Activated T-helper 1 cell treated with Interleukin-2 at 50 U/mL for 16 hours (primary cell): ENCODE data around the gene PITX3.
"Not testable (repeated sequence)": the region's sequence is repeated elsewhere in the genome, so short reads cannot be mapped to it uniquely, and the experiment has no call there.

Experiments used
- DNase-seq: peaks from one replicate; pipeline ENCODE4 v3.0.0-alpha.2; 2020; ENCODE audit warnings: low read depth

The PITX3 gene

GRCh38 chr10:102255404-102255803 is 14.1 kb upstream of the PITX3 start:
- DNase-seq = no peak

DNA sequence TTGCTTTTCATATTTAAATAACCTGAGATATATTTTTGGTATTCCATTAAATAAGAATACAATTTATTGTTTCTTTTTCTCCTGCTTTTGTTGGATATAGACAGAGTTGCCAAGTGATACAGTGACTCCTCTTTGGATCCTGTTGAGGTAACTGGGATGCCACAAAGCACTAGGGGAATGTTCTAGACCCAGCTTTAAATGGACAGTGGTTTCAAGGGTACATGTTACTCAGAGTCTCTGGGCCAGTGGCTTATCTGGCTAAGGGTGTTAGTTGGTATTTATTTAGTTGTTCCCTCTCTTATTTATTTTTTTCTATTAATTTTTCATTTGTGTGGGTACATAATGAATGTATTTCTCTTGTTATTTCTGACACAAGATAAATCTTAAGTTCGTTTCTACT is 13.1 kb upstream of the PITX3 start:
- DNase-seq = no peak

- not testable (repeated sequence) for DNase-seq
Observed at GRCh38 chr10:102252508-102252907, 11.2 kb upstream of the PITX3 start.

DNA sequence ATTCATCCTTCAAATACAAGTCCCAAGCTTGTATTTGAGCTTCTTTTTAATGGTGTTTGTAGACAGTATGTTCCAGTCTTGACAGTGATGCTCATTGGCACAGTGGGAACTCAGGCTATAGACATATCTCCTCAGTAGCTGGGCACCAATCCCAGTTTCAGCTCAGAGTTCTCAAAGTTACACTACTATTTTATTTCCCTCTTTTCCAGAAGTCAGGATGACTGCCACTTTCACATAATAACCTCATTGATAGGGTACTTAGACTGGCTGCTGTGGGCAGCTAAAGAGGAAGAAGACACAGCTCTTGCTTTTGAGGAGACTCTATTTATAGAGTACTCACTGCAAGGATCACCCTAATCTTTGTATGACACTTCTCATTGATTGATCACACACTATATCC is 6.4 kb upstream of the PITX3 start:
- no peak for DNase-seq

DNA sequence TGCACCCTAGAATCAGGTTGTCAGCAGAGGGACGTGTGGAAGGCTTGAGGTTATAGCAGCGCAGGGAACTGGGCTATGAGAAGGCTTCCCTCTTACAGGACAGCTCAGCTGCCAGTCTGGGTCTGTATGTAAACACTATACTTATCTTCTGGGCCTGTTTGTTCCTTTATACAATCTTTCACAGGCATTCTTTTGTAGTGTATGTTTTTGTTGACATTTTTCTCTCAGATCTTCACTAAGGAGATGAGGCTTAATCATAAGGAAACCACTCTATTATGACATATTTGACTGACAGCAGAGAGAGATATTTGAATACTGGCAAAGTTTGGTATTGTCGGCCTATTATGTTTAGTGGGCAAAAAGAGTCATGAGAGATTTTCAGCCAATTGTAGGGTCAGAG is 4.9 kb upstream of the PITX3 start:
- no peak for DNase-seq

DNA sequence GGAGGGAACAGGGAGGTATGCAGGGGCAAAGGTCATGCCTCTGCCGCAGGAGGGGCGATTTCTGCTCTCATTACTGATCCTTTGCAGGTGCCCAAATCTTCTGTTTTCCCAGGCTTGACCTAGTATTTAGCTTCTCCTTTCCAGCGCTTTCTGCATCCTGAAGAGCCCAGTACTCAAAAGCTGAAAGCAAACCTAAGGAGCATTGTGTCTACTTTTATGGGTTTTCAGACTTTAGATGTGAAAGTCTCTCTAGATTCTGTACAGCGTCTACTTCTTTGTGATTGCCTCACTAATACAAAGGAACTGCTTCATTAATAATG is 4.6 kb upstream of the PITX3 start:
- DNase-seq = no peak

DNA sequence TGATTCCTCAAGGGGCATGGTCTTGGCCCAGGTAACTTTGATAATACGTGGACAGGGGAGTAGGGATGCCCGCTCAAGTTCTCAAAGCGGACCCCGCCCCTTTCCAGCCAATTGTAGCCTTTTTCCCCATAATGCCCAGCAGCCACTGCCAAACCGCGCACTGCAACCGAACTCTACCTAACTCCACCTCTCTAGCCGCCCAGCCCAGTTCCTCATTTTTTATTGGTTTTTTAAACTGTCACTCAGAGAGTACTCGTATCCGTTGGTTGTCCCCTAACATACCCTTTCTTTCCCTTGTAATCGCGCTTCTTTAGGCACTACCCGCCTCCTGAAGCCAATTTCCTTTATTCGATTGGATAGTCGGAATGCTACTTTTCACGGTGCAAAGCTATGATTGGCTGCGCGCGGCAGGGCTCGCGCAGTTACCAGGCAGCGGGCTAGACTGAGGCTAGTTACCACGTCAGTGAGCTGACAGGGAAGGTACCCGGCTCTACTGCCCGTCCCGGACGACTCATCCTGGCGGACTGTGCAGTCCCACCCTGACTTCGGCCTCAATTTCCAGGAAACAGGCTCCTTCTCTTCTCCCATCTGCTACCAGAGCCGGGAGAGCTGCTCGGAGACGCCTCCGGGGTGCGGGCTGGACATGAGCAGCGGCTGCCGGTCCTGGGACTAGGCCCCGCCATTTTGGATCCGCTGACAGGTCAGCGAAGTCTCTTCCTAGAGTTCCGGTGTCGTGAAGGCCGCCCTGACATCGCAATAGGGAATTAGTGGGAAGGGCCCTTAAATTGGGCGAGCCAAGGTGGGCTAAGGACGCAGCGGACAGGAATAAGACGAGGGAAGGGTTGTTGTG is 4.0 kb upstream of the PITX3 start, which contains the start of gene GBF1:
TSS of gene GBF1 (plus strand) at position 451 of the 850 bp plus-strand sequence. CDS start 13,407 bp downstream, outside the sequence.
- peak; percentile 79 for DNase-seq

GRCh38 chr10:102243309-102243708 is 2.0 kb upstream of the PITX3 start:
- no peak for DNase-seq

- no peak for DNase-seq
Observed at GRCh38 chr10:102242118-102242485, 790 bp upstream of the PITX3 start.

GRCh38 chr10:102241032-102241443 is 274 bp downstream of the PITX3 start:
- no peak for DNase-seq

DNA sequence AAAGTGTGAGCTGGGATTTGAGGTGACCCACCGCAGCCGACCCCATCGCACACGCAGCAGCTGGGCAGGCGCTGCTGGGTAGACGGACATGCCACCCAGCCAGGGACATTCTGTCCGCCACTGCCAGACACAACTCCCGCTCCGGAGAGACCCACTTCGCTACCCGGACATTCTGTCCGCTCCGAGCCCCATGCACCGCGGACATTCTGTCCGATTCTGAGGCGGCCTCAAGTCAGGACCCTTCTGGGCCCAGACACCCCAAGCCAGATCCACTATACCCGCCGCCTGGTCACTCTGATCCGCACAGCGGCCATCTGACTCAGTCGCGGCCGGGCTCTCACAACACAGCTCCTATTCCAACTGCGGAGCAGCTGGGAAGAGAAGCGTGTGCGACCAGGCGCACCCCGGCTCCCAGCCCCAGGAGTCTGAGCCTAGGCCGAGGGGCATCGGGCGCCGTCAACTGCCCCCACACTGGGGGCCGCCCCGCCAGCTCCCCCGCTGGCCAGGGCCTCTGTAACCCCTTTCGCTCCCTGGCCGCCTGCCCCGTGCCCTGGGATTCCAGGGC is 763 bp downstream of the PITX3 start:
- no peak for DNase-seq

DNA sequence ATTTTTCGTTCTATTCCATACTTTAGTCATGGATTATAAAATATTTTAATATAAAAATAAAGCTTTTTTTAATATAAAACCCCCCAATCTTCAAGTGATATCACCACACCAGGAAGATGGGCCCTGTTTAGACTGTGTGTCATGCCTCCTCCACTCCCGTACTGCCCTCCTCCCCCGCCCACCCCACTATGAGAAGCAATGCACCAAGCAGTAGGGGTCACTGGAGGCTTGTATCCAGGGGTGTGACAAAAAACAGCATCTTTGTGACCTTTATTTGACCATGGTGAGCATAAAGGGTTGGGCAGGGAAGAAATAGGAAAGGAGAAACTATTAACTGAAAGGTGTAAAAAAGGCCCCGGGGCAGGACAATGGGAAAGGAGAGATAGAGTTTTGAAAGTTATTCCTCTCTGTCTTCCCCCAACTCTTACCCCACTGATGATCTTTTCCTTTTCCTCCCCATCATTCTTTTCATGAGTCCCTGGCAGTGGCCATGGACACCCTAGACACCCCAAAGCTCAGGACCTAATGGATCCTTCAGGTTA is 3.5 kb downstream of the PITX3 start:
- no peak for DNase-seq

DNA sequence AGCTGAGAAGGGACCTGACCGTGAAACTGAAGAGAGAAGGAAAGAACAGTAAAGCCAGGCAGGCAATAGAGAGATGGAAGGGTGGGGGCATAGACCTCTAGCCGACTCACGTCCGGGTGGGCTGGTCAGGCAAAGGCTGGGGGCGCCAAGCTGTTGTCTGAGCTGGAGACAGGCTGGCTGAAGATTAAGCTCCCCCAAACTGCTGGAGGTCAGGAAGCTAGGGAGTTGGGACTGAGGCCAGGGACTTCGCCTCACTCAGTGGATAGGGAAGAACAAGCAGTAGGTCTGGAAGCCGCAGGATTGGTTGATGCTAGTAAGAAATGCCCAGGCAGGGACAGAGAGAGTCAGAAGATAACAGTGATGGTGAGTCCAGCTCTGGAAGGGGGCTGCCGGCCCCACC is 5.3 kb downstream of the PITX3 start:
- DNase-seq = no peak

DNA sequence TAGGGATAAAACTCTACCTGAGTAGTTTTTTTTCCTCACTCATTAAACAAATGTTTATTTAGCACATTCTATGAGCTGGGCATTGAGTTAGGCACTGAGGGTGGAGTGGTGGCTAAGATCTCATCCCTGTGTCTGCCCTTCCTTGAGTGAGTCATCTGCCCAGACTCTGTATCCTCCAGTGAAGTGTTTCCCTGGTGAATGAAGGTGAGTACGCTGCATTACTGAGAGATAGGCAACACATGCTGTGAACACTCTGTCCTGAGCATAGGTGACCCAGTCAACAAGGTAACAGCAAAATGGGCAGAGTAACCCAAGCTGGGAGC is 5.8 kb downstream of the PITX3 start:
- DNase-seq = no peak

GRCh38 chr10:102234888-102235597 is 6.3 kb downstream of the PITX3 start:
- no peak for DNase-seq

GRCh38 chr10:102233997-102234396 is 7.3 kb downstream of the PITX3 start:
- DNase-seq = no peak

- peak; percentile 47 for DNase-seq
Observed at GRCh38 chr10:102231357-102232318, 9.7 kb downstream of the PITX3 start.

GRCh38 chr10:102230861-102231356 is 10.4 kb downstream of the PITX3 start:
- DNase-seq = no peak

GRCh38 chr10:102230264-102230860 is 10.9 kb downstream of the PITX3 start:
- no peak for DNase-seq

DNA sequence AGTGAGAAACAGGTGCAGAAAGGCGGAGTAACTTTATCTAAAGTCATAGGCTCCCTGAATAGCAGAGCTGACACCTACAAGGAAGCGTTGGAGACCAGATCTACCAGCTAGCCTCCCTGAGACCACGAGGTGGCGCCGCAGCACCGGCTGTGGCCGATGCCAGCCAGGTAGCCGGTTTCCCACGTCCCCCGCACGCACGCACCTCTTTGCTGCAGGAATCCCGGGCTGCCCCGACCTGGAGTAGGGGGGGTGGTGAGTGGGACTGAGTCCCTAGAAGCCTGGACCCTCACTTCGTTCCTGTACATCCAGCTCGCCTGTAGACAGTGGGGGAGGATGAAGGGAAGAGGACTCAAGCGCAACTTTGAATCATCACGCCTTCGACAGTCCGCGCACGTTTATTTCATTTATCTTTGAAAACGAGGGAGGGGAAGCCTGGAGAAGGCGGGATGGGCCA is 11.5 kb downstream of the PITX3 start:
- DNase-seq = peak; percentile 72

- no peak for DNase-seq
Observed at GRCh38 chr10:102227050-102227449, 14.3 kb downstream of the PITX3 start.
